ENCODE measurements around the gene C8G. TPM values are rescaled to one million over a fixed set of nuclear protein-coding genes. Genes with fewer than 3 reads are reported as not detected.
A peak's percentile ranks its signal among the peaks of the same experiment; 100 is the strongest.

Gene C8G
- total and polyA plus RNA-seq, 2 donors (not counting 1 experiment from before 2014, with no cell fraction given), result 1.7 to 2.8 TPM

DNA sequence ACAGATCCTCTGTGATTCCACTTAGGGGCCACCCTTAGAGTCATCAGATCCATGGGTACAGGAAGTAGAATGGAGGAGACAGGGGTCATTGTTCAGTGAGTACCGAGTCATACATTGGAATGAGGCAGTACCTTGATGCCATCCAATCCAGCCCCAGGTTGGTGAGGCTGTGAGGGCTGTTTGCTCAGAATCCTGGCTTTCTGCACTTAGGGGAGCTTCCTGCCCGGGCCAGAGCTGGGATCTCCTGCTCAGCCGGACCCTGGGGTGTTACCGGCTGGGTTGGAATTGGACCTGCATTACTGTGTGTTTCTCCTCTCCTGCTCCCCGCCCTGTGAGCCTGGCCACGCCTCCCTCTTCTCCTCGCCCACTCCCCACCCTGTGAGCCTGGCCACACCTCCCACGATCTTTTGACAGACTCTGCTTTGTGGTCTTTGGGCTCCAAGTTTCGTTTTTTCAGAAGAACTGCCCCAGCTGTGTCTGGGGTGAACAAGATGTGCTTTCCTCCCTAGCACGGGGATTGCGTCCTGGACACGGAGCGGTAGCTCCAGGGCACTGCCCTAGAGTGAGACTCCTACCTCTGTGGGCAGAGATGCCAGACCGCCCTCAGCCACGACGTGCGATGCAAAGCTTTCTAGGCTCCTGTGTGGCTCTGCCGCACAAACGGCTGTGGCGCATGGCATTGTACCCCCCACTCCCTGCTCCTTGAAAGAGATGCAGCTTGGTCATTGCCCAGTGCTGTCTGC lies 43.4 kb upstream of the C8G start:
- Histone ChIP-seq H2AFZ (ENCODE audit: insufficient read depth, low read depth, low read length, poor library complexity, severe bottlenecking) (peak overlapping the region; percentile 19), H3K4me2 (replicated peaks; ENCODE audit: low read depth, low read length, poor library complexity, severe bottlenecking) (peak overlapping the region; percentile 79), H3K9ac (ENCODE audit: low read length) (peak overlapping the region; percentile 61), H4K20me1 (ENCODE audit: control insufficient read depth, insufficient read depth, low read length, poor library complexity, severe bottlenecking) (peaks cover 36% of the 10 kb centered on the region), H3K79me2 (ENCODE audit: control insufficient read depth, insufficient read depth, low read length) (peaks cover 72% of the 10 kb centered on the region), H3K36me3 (replicated peaks in 1 of 2; ENCODE audit: control extremely low read depth in 1 of 2, control insufficient read depth in 1 of 2, extremely low read depth in 1 of 2, insufficient read depth in 2 of 2, low read length in 1 of 2) (peaks cover 0 to 48% of the 10 kb centered on the region in 2 experiments), H3K4me1 (ENCODE audit: control insufficient read depth in 2 of 2, insufficient read depth in 2 of 2, low read length in 2 of 2) (peaks cover 24 to 47% of the 10 kb centered on the region in 2 donors), H3K27me3 (replicated peaks in 1 of 4; ENCODE audit: control extremely low read depth in 1 of 4, control insufficient read depth in 3 of 4, insufficient read depth in 4 of 4, low read length in 3 of 4) (no peaks in the 10 kb centered on the region), H3K4me3 (ENCODE audit: control extremely low read depth in 1 of 5, extremely low read depth in 1 of 5, insufficient read depth in 1 of 5, low read depth in 2 of 5, low read length in 4 of 5) (peak overlapping the region in 3 of 5 experiments; percentile 23 to 47 (median 32)), H3K9me3 (ENCODE audit: control extremely low read depth in 1 of 3, control insufficient read depth in 2 of 3, insufficient read depth in 1 of 3, low read length in 2 of 3) (no peaks in the 10 kb centered on the region), H3K27ac (ENCODE audit: low read length in 2 of 2) (peak overlapping the region; percentile 90 to 96)
- Mint-ChIP-seq H3K9me3 (ENCODE audit: insufficient read depth) (no peaks in the 10 kb centered on the region), H3K4me1 (peaks cover 51% of the 10 kb centered on the region), H3K4me3 (peak overlapping the region; percentile 83), H3K27me3 (no peaks in the 10 kb centered on the region), H3K27ac (peak overlapping the region; percentile 96)
- TF ChIP-seq, protein P1, sequence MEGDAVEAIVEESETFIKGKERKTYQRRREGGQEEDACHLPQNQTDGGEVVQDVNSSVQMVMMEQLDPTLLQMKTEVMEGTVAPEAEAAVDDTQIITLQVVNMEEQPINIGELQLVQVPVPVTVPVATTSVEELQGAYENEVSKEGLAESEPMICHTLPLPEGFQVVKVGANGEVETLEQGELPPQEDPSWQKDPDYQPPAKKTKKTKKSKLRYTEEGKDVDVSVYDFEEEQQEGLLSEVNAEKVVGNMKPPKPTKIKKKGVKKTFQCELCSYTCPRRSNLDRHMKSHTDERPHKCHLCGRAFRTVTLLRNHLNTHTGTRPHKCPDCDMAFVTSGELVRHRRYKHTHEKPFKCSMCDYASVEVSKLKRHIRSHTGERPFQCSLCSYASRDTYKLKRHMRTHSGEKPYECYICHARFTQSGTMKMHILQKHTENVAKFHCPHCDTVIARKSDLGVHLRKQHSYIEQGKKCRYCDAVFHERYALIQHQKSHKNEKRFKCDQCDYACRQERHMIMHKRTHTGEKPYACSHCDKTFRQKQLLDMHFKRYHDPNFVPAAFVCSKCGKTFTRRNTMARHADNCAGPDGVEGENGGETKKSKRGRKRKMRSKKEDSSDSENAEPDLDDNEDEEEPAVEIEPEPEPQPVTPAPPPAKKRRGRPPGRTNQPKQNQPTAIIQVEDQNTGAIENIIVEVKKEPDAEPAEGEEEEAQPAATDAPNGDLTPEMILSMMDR (IDR thresholded peaks at IDR 0.05), result no peak
- no peak for TF ChIP-seq EZH2 (IDR thresholded peaks at IDR 0.05; ENCODE audit: borderline replicate concordance, insufficient read depth, low read depth, low read length, poor library complexity, severe bottlenecking)
- ChIA-PET CTCF (interaction anchor here (0.6 to 1.8 kb wide), 7 partner anchors 8 to 133 kb away, joined by 3 to 8 read pairs (median 3); partner anchors contain the start of genes AJM1 and TRAF2), POLR2A (interaction anchor here (0.5 to 3.2 kb wide), 5 partner anchors 8 to 339 kb away, joined by 3 to 23 read pairs (median 4); partner anchors contain the start of genes EDF1, TRAF2 and TUBB4B)
- peak; percentile 71 for DNase-seq
- peak; percentile 68 for ATAC-seq (ENCODE audit: low read depth)
- intact Hi-C loops (cut with micrococcal nuclease), result loop anchor here (1.0 to 5.0 kb wide), 4 partner anchors 15 to 54 kb away; partner anchors contain the start of genes FBXW5, PHPT1 and TRAF2
- WGBS (ENCODE audit: insufficient coverage), result 55% methylated on average over 20 of the region's 20 CpGs

Data from B cell (primary cell).